ENCODE data around the gene JCAD. TPM values are rescaled to one million over a fixed set of nuclear protein-coding genes. Genes with fewer than 3 reads are reported as not detected.
A peak's percentile ranks its signal among the peaks of the same experiment; 100 is the strongest.
"Not testable (repeated sequence)": the region's sequence is repeated elsewhere in the genome, so short reads cannot be mapped to it uniquely, and the experiment has no call there.

The JCAD gene
- polyA plus RNA-seq, 2 of the 4 experiments (the other 2 are of a cell fraction) = 4.4 to 6.4 TPM

DNA sequence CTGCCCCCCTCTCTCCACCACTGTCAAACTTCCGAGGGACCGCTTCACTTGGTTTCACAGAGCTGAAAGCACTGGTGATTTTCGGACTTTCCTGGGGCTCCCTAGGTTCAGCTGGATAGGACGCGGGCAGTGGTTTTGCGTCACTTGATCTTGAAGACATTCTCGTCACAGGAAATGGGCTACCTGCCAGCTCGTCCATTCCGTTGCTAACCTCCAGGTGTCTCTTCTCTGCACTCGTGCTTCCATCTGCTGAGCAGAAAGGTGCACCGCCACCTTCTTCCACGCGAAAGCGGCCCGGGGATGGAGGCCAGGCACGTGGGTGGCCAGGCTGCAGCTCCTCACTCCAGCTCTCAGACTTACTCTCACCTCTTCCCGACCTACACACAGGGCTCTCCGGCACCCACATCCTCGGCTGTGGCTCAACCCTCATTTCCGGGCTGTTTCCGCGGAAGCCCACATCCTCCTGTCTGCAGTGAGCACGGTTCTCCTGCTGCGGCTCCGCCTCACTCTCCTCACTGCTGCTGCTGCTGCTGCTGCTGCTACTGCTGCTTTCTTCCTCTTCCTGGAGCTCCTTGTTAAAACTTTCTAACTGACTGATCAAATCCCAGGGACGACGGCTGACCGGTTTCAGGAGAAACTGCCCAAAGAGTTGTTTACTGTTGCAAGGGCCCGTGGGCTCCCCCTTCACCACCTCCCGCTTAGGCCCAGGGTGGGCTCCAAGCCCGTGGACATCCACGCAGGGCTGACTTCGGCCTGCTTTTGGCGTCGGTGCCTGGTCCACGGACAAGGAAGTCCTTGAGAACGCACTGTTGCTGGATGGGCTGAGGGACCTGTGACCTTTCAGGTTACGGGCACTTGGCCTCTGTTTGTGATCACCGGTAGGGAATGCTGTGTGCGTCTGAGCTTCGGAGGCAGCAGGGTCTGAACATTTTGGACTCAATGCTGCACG, 32.1 kb downstream of the JCAD start:
- DNase-seq (ENCODE audit: low read depth in 1 of 2, low spot score in 1 of 2) (peak in 1 of 2 experiments; percentile 32), FAIRE-seq (no peak), ATAC-seq (peak in 1 of 2 experiments; percentile 30; a peak in 1 of 6 replicates)
- Histone ChIP-seq H3K4me2 (no peak overlapping the region), H3K27ac (no peak overlapping the region), H3K4me1 (no peaks in the 10 kb centered on the region), H3K9me3 (no peaks in the 10 kb centered on the region), H3K4me3 (no peak overlapping the region)
- ChIA-PET CTCF (interaction anchor here (0.6 to 2.1 kb wide), 8 partner anchors 9 to 253 kb away, joined by 3 to 10 read pairs (median 3); no protein-coding TSS in a partner anchor), POLR2A (no interaction called here)
- TF ChIP-seq TFCP2L1 (CRISPR knock-in tag; IDR thresholded peaks at IDR 0.05) = no peak
- no peak for TF ChIP-seq ZNF302 (CRISPR knock-in tag; IDR thresholded peaks at IDR 0.05)
- TF ChIP-seq GATA3 (IDR thresholded peaks at IDR 0.05; ENCODE audit: borderline replicate concordance) = no peak
- TF ChIP-seq, protein P1, sequence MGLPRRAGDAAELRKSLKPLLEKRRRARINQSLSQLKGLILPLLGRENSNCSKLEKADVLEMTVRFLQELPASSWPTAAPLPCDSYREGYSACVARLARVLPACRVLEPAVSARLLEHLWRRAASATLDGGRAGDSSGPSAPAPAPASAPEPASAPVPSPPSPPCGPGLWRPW (IDR thresholded peaks at IDR 0.05) = no peak
- no peak for TF ChIP-seq MAZ (IDR thresholded peaks at IDR 0.05; ENCODE audit: borderline replicate concordance, low read depth, low read length)
- TF ChIP-seq HEYL (CRISPR knock-in tag; IDR thresholded peaks at IDR 0.05) = no peak
- TF ChIP-seq CHD4 (IDR thresholded peaks at IDR 0.05; ENCODE audit: borderline replicate concordance) = no peak
- no peak for TF ChIP-seq SREBF2 (IDR thresholded peaks at IDR 0.05)
- TF ChIP-seq RARB (CRISPR knock-in tag; IDR thresholded peaks at IDR 0.05) = no peak
- TF ChIP-seq ZFP36 (IDR thresholded peaks at IDR 0.05; ENCODE audit: borderline replicate concordance, partially characterized antibody) = no peak
- TF ChIP-seq CEBPB (IDR thresholded peaks at IDR 0.05) = no peak
- no peak for TF ChIP-seq POLR2A (IDR thresholded peaks at IDR 0.05; ENCODE audit: low read length)
- 89% methylated on average over 39 of the region's 42 CpGs for WGBS (ENCODE audit: missing lambda C conversion rate)

DNA sequence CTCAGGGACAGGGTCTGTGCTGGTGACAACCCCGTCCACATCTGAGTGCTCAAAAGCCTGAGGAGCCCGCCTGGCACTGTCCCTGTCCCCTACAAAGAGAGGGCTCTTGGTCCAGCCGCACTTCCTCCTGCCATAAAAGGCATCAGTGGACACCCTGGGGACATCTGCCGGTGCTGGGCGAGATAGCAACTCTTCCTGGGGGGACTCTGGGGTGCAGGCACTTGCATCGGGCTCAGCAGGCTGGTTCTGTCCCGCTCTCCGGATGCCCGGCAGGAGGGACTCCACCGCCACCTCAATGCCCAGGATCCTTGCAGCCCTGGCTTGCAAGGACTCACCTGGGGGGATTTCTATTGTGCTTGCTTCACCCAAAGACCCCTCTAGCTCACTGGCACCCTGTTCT, 32.8 kb downstream of the JCAD start:
- no peak overlapping the region for H3K27ac ChIP-seq
- no peak overlapping the region for H3K4me3 ChIP-seq
- POLR2A ChIA-PET = no interaction called here
- FAIRE-seq (no peak), ATAC-seq (no peak), DNase-seq (ENCODE audit: low read depth in 1 of 2, low spot score in 1 of 2) (no peak)
- no peak overlapping the region for H3K4me2 ChIP-seq
- H3K9me3 ChIP-seq = no peaks in the 10 kb centered on the region
- CTCF ChIA-PET = interaction anchor here (0.6 to 1.2 kb wide), 6 partner anchors 9 to 243 kb away, joined by 3 read pairs; no protein-coding TSS in a partner anchor
- 87% methylated on average over 6 of the region's 10 CpGs for WGBS (ENCODE audit: missing lambda C conversion rate)
- no peaks in the 10 kb centered on the region for H3K4me1 ChIP-seq
- TF ChIP-seq, protein P2, sequence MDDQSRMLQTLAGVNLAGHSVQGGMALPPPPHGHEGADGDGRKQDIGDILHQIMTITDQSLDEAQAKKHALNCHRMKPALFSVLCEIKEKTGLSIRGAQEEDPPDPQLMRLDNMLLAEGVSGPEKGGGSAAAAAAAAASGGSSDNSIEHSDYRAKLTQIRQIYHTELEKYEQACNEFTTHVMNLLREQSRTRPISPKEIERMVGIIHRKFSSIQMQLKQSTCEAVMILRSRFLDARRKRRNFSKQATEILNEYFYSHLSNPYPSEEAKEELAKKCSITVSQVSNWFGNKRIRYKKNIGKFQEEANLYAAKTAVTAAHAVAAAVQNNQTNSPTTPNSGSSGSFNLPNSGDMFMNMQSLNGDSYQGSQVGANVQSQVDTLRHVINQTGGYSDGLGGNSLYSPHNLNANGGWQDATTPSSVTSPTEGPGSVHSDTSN (IDR thresholded peaks at IDR 0.05) = no peak
- TF ChIP-seq KDM5A (IDR thresholded peaks at IDR 0.05) = no peak
- no peak for TF ChIP-seq CBX2 (IDR thresholded peaks at IDR 0.05; ENCODE audit: borderline replicate concordance, low read depth)

DNA sequence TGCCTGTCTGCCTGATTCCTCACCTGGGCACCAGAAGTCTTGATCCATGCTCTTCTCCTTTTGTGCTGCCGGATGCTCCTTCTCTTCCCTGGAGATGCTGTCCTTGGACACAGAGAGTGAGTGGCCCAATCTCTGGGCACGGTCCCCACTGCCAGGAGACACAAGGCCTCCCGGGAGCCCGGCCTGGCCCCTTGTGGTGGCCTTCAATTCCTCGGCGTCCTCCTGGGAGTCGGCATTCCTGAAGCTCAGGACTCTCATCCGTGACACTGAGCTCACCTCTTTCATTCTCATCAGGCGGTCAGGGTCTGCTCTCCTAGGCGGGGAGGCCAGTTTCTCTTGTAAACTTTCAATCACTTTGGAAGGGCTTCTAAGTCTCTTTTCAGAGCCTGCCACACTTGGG, 33.3 kb downstream of the JCAD start:
- no peak for ATAC-seq
- DNase-seq (ENCODE audit: low read depth in 1 of 2, low spot score in 1 of 2) = no peak
- H3K4me2 ChIP-seq = no peak overlapping the region
- ChIA-PET POLR2A (no interaction called here), CTCF (interaction anchor here (0.6 to 1.2 kb wide), 3 partner anchors 9 to 206 kb away, joined by 3 read pairs; no protein-coding TSS in a partner anchor)
- TF ChIP-seq POLR2AphosphoS2 (conservative IDR thresholded peaks at IDR 0.05; ENCODE audit: low read length) = no peak
- no peak for TF ChIP-seq RNF2 (IDR thresholded peaks at IDR 0.05; ENCODE audit: borderline replicate concordance, low read depth)
- TF ChIP-seq NR3C1 (IDR thresholded peaks at IDR 0.05) = no peak
- H3K4me1 ChIP-seq = no peaks in the 10 kb centered on the region
- no peak for FAIRE-seq
- H3K27ac ChIP-seq = no peak overlapping the region
- H3K9me3 ChIP-seq = no peaks in the 10 kb centered on the region
- WGBS (ENCODE audit: missing lambda C conversion rate) = 94% methylated on average over 9 of the region's 10 CpGs
- no peak overlapping the region for H3K4me3 ChIP-seq

DNA sequence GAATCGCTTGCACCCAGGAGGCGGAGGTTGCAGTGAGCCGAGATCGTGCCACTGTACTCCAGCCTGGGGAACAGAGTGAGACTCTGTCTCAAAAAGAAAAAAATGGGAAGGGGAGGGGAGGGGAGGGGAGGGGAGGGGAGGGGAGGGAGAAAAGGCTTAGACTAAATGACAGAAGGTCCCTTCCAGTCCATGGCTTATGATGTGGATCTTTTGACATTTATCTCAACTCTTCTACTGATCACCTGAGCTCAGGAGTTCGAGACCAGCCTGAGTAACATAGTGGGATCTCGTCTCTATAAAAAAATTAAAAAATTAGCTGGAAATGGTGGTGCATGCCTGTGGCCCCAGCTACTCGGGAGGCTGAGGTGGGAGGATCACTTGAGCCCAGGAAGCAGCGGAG, 34.0 kb downstream of the JCAD start:
- H3K4me1 ChIP-seq; H3K27ac ChIP-seq; POLR2A ChIA-PET; H3K4me2 ChIP-seq; H3K9me3 ChIP-seq; DNase-seq (ENCODE audit: low read depth in 1 of 2, low spot score in 1 of 2); H3K4me3 ChIP-seq; FAIRE-seq; ATAC-seq: not testable (repeated sequence)
- 89% methylated on average over 8 of the region's 8 CpGs for WGBS (ENCODE audit: missing lambda C conversion rate)
- CTCF ChIA-PET = interaction anchor here (0.5 to 1.3 kb wide), 2 partner anchors 97 to 167 kb away, joined by 3 read pairs; no protein-coding TSS in a partner anchor

Data from A549 (cell line).